ENCODE data around the gene PTPN2. TPM values are rescaled to one million over a fixed set of nuclear protein-coding genes. Genes with fewer than 3 reads are reported as not detected.

The PTPN2 gene
- total and polyA plus RNA-seq, 9 of the 15 experiments (the other 6 are each of a cell fraction or from before 2014, with no cell fraction given), result 36.6 to 66.4 (median 43.8) TPM

GRCh38 chr18:12842459-12843380 is 41.3 kb downstream of the PTPN2 start (continued):
- TF ChIP-seq E2F6 (IDR thresholded peaks at IDR 0.05; ENCODE audit: borderline replicate concordance in 1 of 2, extremely low read depth in 1 of 2, insufficient read depth in 1 of 2, insufficient read length in 1 of 2, low read depth in 1 of 2, low read length in 1 of 2, poor library complexity in 1 of 2, severe bottlenecking in 1 of 2), result no peak
- TF ChIP-seq ZNF76 (CRISPR knock-in tag; IDR thresholded peaks at IDR 0.05; ENCODE audit: borderline replicate concordance), result no peak
- TF ChIP-seq HNRNPK (IDR thresholded peaks at IDR 0.05; ENCODE audit: low read depth, low read length, poor library complexity, severe bottlenecking), result no peak
- no peak for TF ChIP-seq STAT6 (CRISPR knock-in tag; IDR thresholded peaks at IDR 0.05)
- peak; percentile 72; the same call in 1 of the 2 replicates for TF ChIP-seq ZBED1 (IDR thresholded peaks at IDR 0.05)
- TF ChIP-seq ARID3B (CRISPR knock-in tag; IDR thresholded peaks at IDR 0.05; ENCODE audit: borderline replicate concordance), result no peak
- TF ChIP-seq NFE2 (IDR thresholded peaks at IDR 0.05; ENCODE audit: low read depth), result no peak
- no peak for TF ChIP-seq MNT (conservative IDR thresholded peaks at IDR 0.05)

All from K562 (cell line).